Esophagus muscularis mucosa (tissue), 4 donors: Measurements from ENCODE around the gene RTN3.

Experiments used
- CTCF ChIP-seq, 3 experiments: fragments of 200-600 bp in 2 of 3; fragments of 450-650 bp in 1 of 3; sonication (generic) in 2 of 3; IDR thresholded peaks; one replicate each; pipeline ENCODE4 v1.5.1; 2017 to 2019; ENCODE audit warnings: antibody characterized with exemption in 3 of 3, mild to moderate bottlenecking in 2 of 3, moderate library complexity in 1 of 3
- EP300 ChIP-seq: sonication (generic); formaldehyde crosslinking; IDR thresholded peaks from one replicate; pipeline ENCODE4 v1.6.1; 2017; ENCODE audit warnings: antibody characterized with exemption
- POLR2A ChIP-seq: fragments of 450-650 bp; IDR thresholded peaks from one replicate; pipeline ENCODE4 v1.6.1; 2017; ENCODE audit warnings: antibody characterized with exemption, moderate library complexity, mild to moderate bottlenecking, low read depth

GRCh38 chr11:63770763-63771162 lies 89.5 kb downstream of the RTN3 start:
- TF ChIP-seq CTCF (IDR thresholded peaks at IDR 0.05) = no peak
- TF ChIP-seq POLR2A = no peak
- TF ChIP-seq EP300 = no peak
